GM19193 (cell line): ENCODE results near the gene TPI1.

Source experiments
- POLR2A ChIP-seq: IDR thresholded peaks from 4 replicates; pipeline ENCODE4 v1.6.1; 2011; ENCODE audit not compliant: insufficient read depth, insufficient read length; ENCODE audit errors: extremely low read depth

Gene TPI1

DNA sequence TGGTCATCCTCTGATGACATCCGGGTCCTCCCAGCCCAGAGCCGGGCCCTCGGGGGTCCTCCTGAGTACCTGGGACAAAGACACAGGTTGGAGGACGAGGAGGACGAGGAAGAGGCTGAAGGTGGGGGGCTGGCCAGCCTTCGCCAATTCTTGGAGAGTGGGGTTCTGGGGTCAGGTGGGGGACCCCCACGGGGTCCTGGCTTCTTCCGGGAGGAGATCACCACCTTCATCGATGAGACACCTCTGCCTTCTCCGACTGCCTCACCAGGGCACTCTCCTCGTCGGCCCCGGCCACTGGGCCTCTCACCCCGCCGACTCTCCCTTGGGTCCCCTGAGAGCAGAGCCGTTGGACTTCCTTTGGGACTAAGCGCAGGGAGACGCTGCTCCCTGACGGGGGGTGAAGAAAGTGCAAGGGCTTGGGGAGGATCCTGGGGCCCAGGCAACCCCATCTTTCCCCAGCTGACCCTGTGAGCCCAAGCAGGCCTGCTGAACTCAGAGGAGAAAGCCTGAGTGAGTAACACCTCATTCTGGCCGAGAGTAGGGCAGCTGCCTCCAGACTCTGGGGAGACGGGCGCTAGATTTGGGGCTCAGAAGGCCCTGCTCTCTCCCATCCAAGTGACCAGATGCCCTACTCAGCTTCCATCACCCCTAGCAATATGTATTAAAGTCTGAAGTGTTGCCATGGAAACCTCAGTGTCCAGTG, 40.4 kb upstream of the TPI1 start:
- TF ChIP-seq POLR2A, result no peak

DNA sequence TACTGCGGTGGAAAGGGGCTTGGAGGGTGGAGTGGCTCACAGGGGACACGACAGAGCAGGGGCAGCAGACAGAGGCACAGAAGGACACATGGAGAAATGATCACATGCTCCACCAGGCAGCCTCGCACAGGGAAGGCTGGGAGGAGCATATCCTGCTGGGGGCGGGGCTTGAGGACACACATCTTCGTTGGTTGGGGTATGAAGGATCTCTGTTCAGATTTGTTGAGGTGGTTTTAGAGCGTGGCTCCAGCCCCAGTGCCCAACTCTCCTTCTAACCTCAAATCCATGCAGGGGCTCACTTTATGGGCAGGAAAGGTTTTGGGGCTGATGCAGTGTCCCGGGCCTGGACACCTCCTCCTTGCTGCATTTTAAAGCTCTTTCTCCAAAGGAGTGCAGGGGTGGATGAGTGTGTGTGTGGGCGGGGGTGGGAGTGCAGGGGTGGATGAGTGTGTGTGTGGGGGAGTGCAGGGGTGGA, 39.9 kb upstream of the TPI1 start:
- TF ChIP-seq POLR2A, result no peak

DNA sequence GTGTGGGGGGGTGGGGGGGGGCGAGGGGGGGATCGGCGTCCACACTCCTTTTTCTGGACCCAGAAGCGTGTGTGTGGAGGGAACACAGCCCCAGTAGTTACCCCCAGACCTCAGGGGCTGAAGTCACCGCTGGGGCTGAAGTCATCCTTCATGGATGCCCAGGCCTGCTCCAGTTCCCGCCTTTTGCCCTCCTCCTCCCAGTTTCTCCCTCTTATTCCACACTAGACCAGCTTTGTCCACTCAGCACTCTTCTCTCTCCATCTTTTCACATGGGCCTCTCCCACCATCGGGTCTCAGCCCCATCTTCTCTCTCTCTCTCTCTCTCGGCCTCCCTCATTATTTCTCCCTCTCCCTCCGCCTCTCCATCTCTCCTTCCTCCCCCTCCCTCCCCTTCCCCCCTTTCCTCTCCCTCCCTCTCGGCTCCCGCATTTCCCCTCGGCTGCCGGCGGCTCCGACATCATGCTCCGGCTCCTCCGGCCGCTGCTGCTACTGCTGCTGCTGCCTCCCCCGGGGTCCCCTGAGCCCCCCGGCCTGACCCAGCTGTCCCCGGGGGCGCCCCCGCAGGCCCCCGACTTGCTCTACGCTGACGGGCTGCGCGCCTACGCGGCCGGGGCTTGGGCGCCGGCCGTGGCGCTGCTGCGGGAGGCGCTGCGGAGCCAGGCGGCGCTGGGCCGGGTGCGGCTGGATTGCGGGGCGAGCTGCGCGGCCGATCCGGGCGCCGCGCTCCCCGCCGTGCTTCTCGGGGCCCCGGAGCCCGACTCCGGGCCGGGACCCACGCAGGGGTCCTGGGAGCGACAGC, 39.1 kb upstream of the TPI1 start, which contains the start of gene P3H3:
P3H3 (plus strand) TSS at position 426 of the 799 bp plus-strand sequence; CDS start at position 460, 34 bp downstream.
- no peak for TF ChIP-seq POLR2A

DNA sequence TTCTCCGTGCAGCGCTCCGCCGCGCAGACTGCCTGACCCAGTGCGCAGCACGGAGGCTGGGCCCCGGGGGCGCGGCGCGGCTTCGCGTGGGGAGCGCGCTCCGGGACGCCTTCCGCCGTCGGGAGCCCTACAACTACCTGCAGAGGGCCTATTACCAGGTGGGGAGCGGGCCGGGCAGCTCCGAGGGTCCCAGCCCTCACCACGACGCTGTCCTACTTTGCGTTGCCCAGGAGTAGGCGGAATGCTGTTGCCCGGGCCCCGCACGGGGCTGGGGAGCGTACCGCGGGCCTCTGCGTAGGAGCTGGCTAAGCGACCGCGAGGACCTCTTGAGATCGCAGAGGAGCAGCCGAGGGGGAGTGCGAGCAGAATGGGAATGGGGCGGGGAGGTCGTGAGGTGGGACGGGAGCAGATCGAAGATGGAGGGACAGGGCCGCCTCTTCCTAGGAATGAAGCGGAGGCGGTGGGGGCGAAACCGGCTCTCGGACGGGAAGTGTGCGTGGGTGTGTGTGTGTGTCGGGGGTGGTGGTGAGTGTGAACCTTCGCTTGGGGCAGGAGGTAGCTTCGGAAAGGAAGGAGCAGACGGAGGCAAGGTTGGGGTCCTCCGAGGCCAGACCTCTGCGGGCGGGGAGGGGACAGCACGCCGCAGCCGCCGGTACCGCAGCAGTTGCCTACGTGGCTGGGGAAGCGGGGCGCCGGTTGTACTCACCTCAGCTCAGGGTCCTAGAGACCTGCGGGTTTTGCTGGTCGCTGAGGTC, 38.4 kb upstream of the TPI1 start:
- TF ChIP-seq POLR2A, result no peak

DNA sequence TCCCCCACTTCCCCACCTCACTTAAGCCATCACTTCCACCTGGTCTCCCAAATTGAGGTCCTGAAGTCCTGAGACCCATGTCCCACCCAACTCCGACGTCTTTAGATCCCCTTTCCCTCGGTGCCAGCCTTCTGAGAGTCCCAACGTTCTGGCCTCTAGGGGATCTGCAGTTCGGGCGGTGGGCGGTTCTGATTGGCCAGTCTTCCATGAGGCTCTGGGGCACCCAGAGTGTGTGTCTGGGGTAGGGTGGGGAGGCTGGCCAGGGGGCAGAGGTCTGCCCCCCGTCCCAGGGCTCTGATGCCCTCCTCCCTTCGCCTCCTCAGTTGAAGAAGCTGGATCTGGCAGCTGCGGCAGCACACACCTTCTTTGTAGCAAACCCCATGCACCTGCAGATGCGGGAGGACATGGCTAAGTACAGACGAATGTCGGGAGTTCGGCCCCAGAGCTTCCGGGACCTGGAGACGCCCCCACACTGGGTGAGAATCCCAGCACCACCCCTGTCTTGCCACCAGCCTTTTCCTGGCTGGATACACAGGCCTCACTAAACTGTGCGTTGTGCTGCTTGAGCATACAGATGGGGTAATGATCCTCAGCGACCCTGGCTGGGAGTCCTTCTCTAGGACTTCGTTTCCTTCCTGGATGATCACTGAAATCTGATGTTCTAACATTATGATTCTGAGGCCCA, 37.7 kb upstream of the TPI1 start:
- TF ChIP-seq POLR2A, result no peak

DNA sequence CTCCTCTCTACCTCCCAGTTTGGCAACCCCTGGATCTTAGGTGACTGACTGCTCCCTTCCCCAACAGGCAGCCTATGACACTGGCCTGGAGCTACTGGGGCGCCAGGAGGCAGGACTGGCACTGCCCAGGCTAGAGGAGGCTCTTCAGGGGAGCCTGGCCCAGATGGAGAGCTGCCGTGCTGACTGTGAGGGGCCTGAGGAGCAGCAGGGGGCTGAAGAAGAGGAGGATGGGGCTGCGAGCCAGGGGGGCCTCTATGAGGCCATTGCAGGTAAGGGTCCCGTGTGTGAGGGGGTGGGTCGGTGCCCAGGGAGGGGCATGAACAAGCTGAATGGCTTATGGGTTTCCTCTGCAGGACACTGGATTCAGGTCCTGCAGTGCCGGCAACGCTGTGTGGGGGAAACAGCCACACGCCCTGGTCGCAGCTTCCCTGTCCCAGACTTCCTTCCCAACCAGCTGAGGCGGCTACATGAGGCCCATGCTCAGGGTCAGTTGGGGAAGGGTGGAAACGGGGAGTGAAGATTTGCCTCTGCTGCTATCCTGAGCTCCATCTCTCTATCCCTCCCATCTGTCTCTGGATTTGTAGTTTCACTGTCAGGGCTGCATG, 36.9 kb upstream of the TPI1 start:
- no peak for TF ChIP-seq POLR2A

DNA sequence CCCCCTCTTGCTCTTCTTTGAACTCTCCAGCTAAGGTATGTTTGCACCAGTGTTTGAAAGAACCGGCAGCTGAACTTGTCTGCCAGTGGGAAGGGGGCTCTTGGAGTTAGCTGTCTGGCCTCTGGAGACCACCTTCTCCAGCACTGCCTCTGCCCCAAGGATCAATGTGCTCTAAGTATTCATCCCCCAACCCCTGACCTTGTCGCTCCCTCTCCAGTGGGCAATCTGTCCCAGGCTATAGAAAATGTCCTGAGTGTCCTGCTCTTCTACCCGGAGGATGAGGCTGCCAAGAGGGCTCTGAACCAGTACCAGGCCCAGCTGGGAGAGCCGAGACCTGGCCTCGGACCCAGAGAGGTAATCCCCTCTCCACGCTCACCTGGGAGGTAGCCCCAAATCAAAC, 36.3 kb upstream of the TPI1 start:
- no peak for TF ChIP-seq POLR2A

DNA sequence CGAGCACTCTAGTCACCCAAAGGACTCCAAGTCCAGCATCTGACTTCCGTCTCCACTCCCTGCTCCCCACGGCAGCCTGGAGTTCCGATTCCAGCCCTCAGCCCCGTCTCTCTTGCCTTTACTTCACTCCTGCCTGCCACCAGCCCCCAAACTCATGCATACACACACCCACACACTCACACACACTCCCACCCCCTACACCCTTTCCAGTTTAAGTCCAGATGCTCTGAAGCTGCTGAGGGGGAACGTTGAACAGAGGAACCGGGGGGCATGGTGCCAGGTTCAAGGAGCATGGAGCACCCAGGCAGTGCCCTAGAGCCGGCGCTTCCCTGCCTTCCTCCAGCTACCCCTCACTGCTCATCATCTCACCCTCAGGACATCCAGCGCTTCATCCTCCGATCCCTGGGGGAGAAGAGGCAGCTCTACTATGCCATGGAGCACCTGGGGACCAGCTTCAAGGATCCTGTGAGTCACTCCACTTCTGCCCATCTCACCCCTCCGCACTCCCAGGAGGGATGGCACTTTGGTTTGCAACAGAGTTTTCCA, 35.8 kb upstream of the TPI1 start:
- TF ChIP-seq POLR2A, result no peak

DNA sequence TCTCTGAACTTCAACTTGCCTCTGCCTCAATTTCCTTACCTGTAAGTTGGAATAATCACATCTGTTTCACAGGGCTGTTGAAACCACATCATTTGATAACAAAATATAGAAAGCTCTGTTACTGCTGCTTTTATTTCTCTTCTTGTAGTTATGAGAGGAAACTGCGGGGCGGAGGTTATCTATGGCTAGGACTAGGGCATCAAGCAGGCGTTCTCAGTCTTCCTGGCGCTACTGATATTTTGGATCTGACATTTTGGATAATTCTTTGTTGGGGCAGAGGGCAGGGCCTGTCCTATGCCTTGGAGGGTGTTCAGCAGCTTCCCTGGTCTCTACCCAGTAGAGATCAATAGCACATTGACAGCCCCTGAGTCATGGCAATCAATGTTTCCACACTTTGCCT, 35.2 kb upstream of the TPI1 start:
- TF ChIP-seq POLR2A, result no peak

DNA sequence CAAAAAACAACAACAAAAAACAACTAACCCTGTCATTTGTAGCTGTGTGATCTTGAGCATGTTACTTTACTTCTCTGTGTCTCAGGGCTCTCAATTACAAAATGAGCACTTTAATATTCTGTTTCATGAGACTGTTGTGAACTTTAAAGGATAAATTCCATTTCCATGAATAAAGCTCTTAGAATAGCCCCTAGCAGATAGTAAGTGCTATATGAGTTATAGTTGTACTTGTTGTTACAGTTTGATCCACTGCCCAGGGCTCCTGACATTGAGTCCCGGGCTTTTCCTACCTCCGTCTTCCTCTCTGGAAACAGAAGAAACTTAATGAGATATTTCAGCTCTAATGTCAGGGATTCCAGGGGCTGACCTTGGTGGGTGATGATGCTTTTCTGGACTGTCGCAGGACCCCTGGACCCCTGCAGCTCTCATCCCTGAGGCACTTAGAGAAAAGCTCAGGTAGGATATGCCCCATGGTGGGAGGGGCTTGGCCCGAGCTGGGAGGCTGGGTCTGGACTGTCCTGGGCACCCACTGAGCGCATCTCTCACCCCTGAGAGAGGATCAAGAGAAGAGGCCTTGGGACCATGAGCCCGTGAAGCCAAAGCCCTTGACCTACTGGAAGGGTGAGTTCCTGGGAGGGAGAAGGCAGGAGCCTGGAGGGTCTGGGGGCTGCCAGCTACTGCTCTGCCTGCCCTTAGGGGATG, 34.0 kb upstream of the TPI1 start:
- no peak for TF ChIP-seq POLR2A

DNA sequence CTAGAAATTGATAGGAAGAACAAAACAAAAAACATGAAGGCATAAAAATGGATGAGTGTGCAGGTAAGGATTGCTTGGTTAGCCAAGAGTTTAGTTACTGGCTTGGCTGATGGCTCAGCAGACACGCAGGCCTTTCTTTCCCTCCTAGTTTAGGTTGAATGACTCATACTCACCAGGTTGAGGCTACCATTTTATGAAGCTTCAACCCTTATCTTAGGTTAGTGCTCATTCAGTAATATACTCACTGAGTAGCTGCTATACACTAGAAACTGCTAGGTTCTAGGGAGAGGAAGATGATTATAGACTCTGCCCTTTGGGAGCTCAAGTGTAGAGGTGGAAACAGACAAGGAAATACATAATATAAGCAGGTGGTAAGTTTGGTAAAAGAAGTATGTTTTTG, 33.1 kb upstream of the TPI1 start:
- no peak for TF ChIP-seq POLR2A

DNA sequence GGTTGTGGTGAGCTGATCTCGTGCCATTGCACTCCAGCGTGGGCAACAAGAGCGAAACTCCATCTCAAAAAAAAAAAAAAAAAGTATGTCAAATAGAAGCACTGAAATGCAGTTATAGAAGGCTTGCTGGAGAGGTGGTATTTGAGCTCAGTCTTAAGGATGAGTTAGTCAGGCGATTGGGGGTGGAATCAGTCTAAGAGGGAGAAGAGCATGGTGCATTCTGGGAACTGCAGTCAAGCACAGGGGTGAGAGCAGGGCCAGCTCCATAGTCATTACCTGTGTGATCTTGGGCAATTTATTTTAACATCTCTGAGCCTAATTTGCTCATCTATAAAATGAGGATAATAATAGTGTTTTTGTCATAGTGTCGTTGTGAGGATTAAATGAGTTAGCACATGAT, 32.5 kb upstream of the TPI1 start:
- no peak for TF ChIP-seq POLR2A

DNA sequence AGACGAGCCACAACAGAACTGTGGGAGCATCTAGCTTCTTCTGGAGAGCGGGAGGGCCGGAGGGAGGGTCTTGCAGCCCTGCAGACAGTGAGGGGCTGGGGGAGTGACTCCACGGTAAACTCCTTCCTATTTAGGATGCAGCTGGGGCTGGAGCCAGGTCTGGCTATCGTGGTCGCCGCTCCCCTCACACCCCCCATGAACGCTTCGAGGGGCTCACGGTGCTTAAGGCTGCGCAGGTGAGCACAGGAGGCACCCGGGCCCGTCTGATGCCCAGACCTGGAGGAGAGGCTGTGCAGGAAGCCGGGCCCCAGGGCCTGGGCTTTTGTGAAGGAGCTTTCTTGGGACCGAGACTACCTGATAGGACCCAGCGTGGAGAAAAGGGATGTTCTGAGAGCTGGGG, 30.5 kb upstream of the TPI1 start:
- no peak for TF ChIP-seq POLR2A
